HEK293T (cell line): ENCODE results near the gene DNAH10.

Source experiments
- CTCF ChIA-PET: fragments of 350-600 bp; formaldehyde crosslinking; extraction: SDS; loops from one replicate; lab custom pipeline; 2021; ENCODE audit warnings: antibody characterized with exemption, inconsistent platforms; lab: Yijun Ruan, JAX
- POLR2A ChIA-PET: fragments of 350-600 bp; formaldehyde crosslinking; extraction: SDS; loops from one replicate; lab custom pipeline; 2020; ENCODE audit warnings: antibody characterized with exemption, inconsistent platforms; lab: Yijun Ruan, JAX
- DNase-seq: peaks from one replicate; pipeline ENCODE4 v3.0.0; 2012; ENCODE audit warnings: mixed read lengths; ENCODE audit errors: extremely low spot score
- ARNT ChIP-seq: fragments of 450-650 bp; IDR thresholded peaks from 2 replicates; pipeline ENCODE4 v1.6.1; 2017; ENCODE audit warnings: mild to moderate bottlenecking
- BHLHE40 ChIP-seq: fragments of 450-650 bp; IDR thresholded peaks from 2 replicates; pipeline ENCODE4 v1.6.1; 2016; ENCODE audit warnings: mild to moderate bottlenecking, moderate library complexity, borderline replicate concordance
- CTBP1 ChIP-seq: fragments of 450-650 bp; IDR thresholded peaks from 2 replicates; pipeline ENCODE4 v1.6.1; 2016; ENCODE audit warnings: borderline replicate concordance
- ELF4 ChIP-seq: fragments of 450-650 bp; IDR thresholded peaks from 2 replicates; pipeline ENCODE4 v1.6.1; 2017; ENCODE audit warnings: antibody characterized with exemption
- FOXA1 ChIP-seq: fragments of 450-650 bp; IDR thresholded peaks from 2 replicates; pipeline ENCODE4 v1.6.1; 2016; ENCODE audit warnings: mild to moderate bottlenecking
- FOXK2 ChIP-seq: fragments of 450-650 bp; IDR thresholded peaks from 2 replicates; pipeline ENCODE4 v1.6.1; 2016; ENCODE audit warnings: mild to moderate bottlenecking
- FOXM1 ChIP-seq: fragments of 450-650 bp; IDR thresholded peaks from 2 replicates; pipeline ENCODE4 v1.6.1; 2017; ENCODE audit warnings: mild to moderate bottlenecking, borderline replicate concordance
- HDGF ChIP-seq: fragments of 450-650 bp; IDR thresholded peaks from 2 replicates; pipeline ENCODE4 v1.6.1; 2017; ENCODE audit warnings: antibody characterized with exemption, borderline replicate concordance
- L3MBTL2 ChIP-seq: fragments of 450-650 bp; conservative IDR thresholded peaks from 2 replicates; pipeline ENCODE4 v1.6.1; 2016; ENCODE audit warnings: mild to moderate bottlenecking
- LEF1 ChIP-seq: fragments of 450-650 bp; IDR thresholded peaks from 2 replicates; pipeline ENCODE4 v1.6.1; 2017; ENCODE audit warnings: mild to moderate bottlenecking, borderline replicate concordance
- NFRKB ChIP-seq: fragments of 450-650 bp; IDR thresholded peaks from 2 replicates; pipeline ENCODE4 v1.6.1; 2016; ENCODE audit warnings: mild to moderate bottlenecking, moderate library complexity
- SP1 ChIP-seq: fragments of 450-650 bp; IDR thresholded peaks from 2 replicates; pipeline ENCODE4 v1.6.1; 2017
- SUZ12 ChIP-seq: fragments of 450-650 bp; IDR thresholded peaks from 2 replicates; pipeline ENCODE4 v1.6.1; 2016; ENCODE audit warnings: mild to moderate bottlenecking
- TARDBP ChIP-seq: fragments of 450-650 bp; IDR thresholded peaks from 2 replicates; pipeline ENCODE4 v1.6.1; 2016
- ZNF384 ChIP-seq: fragments of 450-650 bp; IDR thresholded peaks from 2 replicates; pipeline ENCODE4 v1.6.1; 2016
- TF ChIP-seq, protein P1 (sequence below): fragments of 450-650 bp; IDR thresholded peaks from 2 replicates; pipeline ENCODE4 v1.6.1; 2016

DNAH10 gene

DNA sequence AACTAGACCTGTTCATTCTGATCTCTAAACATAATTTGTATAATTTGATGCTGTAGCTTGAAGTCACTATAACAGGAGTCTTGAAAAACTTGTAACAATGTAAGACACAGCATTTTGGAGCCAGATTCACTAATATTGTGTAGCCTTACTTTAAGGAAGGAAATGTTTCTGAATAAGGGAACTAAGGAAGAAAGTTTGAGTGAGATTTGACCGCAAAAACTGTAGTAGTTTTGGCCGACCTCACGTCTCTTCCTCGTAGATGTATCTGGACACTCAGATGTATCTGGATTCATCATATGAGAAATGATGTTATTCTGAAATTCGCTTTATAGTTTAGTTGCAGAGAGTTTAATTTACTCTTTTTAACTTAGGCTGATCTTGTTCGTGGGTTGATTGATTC lies 13.9 kb upstream of the DNAH10 start:
- no peak for DNase-seq
- CTCF ChIA-PET = no interaction called here
- TF ChIP-seq BHLHE40 (no peak), LEF1 (no peak), FOXM1 (no peak), SP1 (no peak), TARDBP (no peak), NFRKB (no peak), L3MBTL2 (no peak), HDGF (no peak), ARNT (no peak), CTBP1 (no peak), FOXK2 (no peak), SUZ12 (no peak), FOXA1 (no peak)
- TF ChIP-seq, protein P1, sequence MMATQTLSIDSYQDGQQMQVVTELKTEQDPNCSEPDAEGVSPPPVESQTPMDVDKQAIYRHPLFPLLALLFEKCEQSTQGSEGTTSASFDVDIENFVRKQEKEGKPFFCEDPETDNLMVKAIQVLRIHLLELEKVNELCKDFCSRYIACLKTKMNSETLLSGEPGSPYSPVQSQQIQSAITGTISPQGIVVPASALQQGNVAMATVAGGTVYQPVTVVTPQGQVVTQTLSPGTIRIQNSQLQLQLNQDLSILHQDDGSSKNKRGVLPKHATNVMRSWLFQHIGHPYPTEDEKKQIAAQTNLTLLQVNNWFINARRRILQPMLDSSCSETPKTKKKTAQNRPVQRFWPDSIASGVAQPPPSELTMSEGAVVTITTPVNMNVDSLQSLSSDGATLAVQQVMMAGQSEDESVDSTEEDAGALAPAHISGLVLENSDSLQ = no peak
- POLR2A ChIA-PET = no interaction called here

DNA sequence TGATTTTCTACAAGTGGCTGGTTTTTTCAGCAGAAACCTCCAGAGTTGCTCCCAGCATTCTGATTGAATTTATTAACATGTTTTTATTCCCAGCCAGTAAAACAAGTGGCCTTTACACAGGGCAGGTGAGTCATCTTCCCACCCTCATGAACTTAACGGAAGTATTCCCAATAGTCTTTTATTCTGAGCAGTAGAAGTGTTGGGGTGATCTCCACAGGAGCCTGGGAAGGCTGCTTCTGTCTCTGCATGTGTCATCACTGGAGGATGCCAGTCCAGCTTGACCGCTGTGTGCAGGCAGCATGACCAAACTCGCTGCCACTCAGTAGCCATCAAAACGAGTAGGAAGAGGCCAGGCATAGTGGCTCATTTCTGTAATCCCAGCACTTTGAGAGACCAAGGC lies 13.4 kb upstream of the DNAH10 start:
- DNase-seq = no peak
- TF ChIP-seq FOXM1 (no peak), ZNF384 (no peak), ELF4 (no peak), FOXA1 (no peak), TARDBP (no peak), BHLHE40 (no peak)
- CTCF ChIA-PET = no interaction called here
- POLR2A ChIA-PET = no interaction called here

DNA sequence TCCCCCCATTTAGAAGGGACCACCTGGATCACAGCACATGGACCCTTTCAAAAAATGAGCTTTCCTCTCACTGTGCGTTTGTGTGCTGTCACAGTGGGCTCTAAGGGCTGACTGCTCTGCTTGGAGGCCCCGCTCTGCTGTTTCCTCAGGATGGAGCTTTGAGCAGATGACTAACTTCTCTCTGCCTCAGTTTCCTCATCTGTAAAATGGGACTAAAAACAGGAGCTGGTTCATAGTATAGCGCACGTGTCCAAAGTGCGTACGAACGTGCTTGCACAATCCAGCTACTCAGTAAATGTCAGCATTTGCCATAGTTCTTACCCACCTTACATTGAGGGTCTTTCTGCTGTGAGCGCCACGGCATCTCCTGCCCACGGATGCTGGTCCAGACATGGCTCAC lies 12.7 kb upstream of the DNAH10 start:
- POLR2A ChIA-PET = interaction anchor here (1.0 kb wide), 1 partner anchor 37 kb away, joined by 3 read pairs; the partner anchor contains the start of gene ATP6V0A2
- CTCF ChIA-PET = no interaction called here

DNA sequence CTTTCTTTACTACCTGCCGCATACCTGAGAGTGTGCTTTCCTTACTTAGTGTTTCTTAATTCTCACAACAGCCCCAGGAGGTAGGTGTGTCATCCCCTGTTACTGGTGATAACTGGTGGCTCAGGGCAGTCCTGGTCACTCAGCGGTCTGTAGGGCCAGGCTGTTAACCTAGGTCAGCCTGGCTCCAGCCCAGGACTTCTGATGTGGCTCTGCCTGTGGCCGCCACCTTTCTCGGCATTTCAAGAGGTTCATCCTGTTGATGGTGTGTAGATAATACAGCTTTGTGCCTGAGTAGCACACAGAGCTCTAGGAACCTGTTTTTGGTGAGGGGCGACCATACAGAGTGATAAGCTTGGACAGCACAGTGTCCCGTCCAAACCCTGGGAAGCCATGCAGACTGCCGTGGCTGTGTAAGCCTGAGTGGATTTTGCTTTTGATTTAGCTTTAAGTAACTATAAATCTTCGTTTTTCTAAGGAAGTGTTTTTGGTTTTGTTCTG lies 11.9 kb upstream of the DNAH10 start:
- CTCF ChIA-PET = no interaction called here
- TF ChIP-seq BHLHE40 (no peak), L3MBTL2 (no peak), SP1 (no peak), TARDBP (no peak), ELF4 (no peak), FOXK2 (no peak), SUZ12 (no peak), ZNF384 (no peak), NFRKB (no peak), CTBP1 (no peak)
- POLR2A ChIA-PET = no interaction called here
- DNase-seq = no peak

More for the DNA sequence above, 12.7 kb upstream of the DNAH10 start:
- DNase-seq = no peak
- no peak for TF ChIP-seq CTBP1
- TF ChIP-seq HDGF = no peak
- TF ChIP-seq SP1 = no peak
- TF ChIP-seq ZNF384 = no peak
- TF ChIP-seq TARDBP = no peak
- no peak for TF ChIP-seq LEF1
- TF ChIP-seq L3MBTL2 = no peak
- no peak for TF ChIP-seq FOXK2
- no peak for TF ChIP-seq ARNT
- no peak for TF ChIP-seq FOXA1
- no peak for TF ChIP-seq SUZ12
- TF ChIP-seq FOXM1 = no peak
- TF ChIP-seq NFRKB = no peak
- TF ChIP-seq, protein P1 = no peak

DNA sequence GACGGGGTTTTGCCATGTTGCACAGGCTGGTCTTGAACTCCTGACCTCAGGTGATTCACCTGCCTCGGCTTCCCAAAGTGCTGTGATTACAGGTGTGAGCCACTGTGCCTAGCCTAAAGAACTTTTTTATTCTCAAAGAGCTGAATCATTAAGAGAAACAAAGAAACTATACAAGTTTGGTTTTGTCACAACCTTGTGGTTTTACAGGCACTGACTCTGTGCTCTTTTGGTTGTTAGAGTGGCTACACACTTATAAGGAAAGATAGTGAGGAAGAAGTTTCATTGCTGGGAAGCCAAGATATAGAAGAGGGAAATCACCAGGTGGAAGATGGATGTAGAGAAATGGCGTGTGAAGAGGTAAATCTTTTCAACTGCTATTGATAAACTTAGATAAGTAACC lies 10.1 kb upstream of the DNAH10 start:
- ChIA-PET POLR2A (no interaction called here), CTCF (no interaction called here)
- no peak for DNase-seq
- TF ChIP-seq FOXA1 (no peak), HDGF (no peak), FOXM1 (no peak), FOXK2 (no peak), BHLHE40 (no peak), ARNT (no peak), SP1 (no peak), NFRKB (no peak), ELF4 (no peak), ZNF384 (no peak), L3MBTL2 (no peak), SUZ12 (no peak), LEF1 (no peak), TARDBP (no peak), CTBP1 (no peak)
- TF ChIP-seq, protein P1 = no peak

DNA sequence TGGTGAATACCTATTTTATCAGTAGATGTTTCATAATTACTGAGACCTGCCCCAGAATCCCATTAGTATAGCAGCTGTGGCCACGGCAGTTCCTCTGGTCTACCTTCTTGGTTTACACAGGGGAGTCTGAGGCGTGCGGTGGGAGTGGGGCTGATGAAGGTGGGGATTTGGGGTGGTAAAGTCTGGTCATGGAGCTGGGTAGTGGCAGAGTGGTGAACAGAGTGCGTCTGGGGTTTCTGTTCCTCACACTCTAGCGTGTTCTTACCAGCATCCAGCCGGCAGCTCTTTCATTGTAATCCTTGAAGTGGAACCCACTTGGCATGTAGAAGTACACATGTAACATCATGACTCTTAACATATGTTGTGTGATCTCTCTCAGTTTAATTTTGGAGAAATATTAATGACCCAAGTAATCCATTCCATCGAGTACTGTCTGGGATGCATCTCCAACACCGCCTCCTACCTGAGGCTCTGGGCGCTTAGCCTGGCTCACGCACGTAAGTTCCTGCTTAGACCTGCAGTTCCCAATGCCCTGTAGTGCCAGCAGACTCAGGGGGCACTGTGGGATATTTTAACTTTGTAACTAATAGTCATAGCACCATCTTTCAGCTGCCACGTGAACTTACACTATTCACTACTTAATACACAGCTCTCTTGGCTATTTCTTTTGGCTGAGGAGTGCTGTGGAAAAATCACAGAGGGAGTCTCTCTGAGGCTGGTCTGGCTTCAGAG lies 7.9 kb upstream of the DNAH10 start:
- no peak for TF ChIP-seq ELF4
- TF ChIP-seq NFRKB = no peak
- no peak for TF ChIP-seq CTBP1
- no peak for TF ChIP-seq SUZ12
- TF ChIP-seq, protein P1 = no peak
- ChIA-PET CTCF (no interaction called here), POLR2A (no interaction called here)
- no peak for DNase-seq
